ENCODE measurements around the gene PIK3R3.

The PIK3R3 gene

GRCh38 chr1:46132529-46133180 lies at the start of gene PIK3R3:
Gene PIK3R3 (minus strand): TSS chr1:46132629. CDS start chr1:46131952, 677 bp downstream.
- Mint-ChIP-seq H3K36me3 (no peaks in the 10 kb centered on the region), H3K9me3 (no peaks in the 10 kb centered on the region), H3K4me1 (peaks cover 12% of the 10 kb centered on the region), H3K4me3 (peak within 1 kb of the TSS; percentile 93), H3K27me3 (peaks cover 19% of the 10 kb centered on the region), H3K27ac (peak within 1 kb of the TSS; percentile 69)
- ATAC-seq (ENCODE audit: low read depth) = peak; percentile 85
- DNase-seq (ENCODE audit: low spot score in 2 of 2) = peak; percentile 56 to 75

GRCh38 chr1:46181343-46182260 lies 49.2 kb upstream of the PIK3R3 start:
- Mint-ChIP-seq H3K9me3 (no peaks in the 10 kb centered on the region), H3K4me1 (peaks cover 9% of the 10 kb centered on the region), H3K27me3 (no peaks in the 10 kb centered on the region), H3K27ac (peak overlapping the region; percentile 28), H3K36me3 (no peaks in the 10 kb centered on the region), H3K4me3 (no peak overlapping the region)
- ATAC-seq (ENCODE audit: low read depth) = no peak
- no peak for DNase-seq (ENCODE audit: low spot score in 2 of 2)

GRCh38 chr1:46180082-46180616 lies 47.7 kb upstream of the PIK3R3 start:
- Mint-ChIP-seq H3K36me3 (no peaks in the 10 kb centered on the region), H3K9me3 (no peaks in the 10 kb centered on the region), H3K4me3 (no peak overlapping the region), H3K27me3 (no peaks in the 10 kb centered on the region), H3K27ac (no peak overlapping the region), H3K4me1 (peaks cover 11% of the 10 kb centered on the region)
- ATAC-seq (ENCODE audit: low read depth) (no peak), DNase-seq (ENCODE audit: low spot score in 2 of 2) (no peak)

GRCh38 chr1:46179138-46180081 lies 47.0 kb upstream of the PIK3R3 start:
- Mint-ChIP-seq H3K4me3 (no peak overlapping the region), H3K36me3 (no peaks in the 10 kb centered on the region), H3K4me1 (peaks cover 9% of the 10 kb centered on the region), H3K27ac (no peak overlapping the region), H3K27me3 (no peaks in the 10 kb centered on the region), H3K9me3 (no peaks in the 10 kb centered on the region)
- DNase-seq (ENCODE audit: low spot score in 2 of 2) (peak; percentile 63 to 66), ATAC-seq (ENCODE audit: low read depth) (peak; percentile 84)

GRCh38 chr1:46176211-46176865 lies 43.9 kb upstream of the PIK3R3 start, which contains the start of gene P3R3URF:
Gene P3R3URF (minus strand): TSS chr1:46176488. CDS start chr1:46176471, 17 bp downstream.
- Mint-ChIP-seq H3K27me3 (peaks cover 1% of the 10 kb centered on the region), H3K9me3 (no peaks in the 10 kb centered on the region), H3K36me3 (no peaks in the 10 kb centered on the region), H3K4me3 (no peak within 1 kb of the TSS), H3K4me1 (peaks cover 12% of the 10 kb centered on the region), H3K27ac (no peak within 1 kb of the TSS)
- ATAC-seq (ENCODE audit: low read depth) = no peak
- no peak for DNase-seq (ENCODE audit: low spot score in 2 of 2)

- Mint-ChIP-seq H3K36me3 (no peaks in the 10 kb centered on the region), H3K4me1 (peaks cover 19% of the 10 kb centered on the region), H3K4me3 (no peak overlapping the region), H3K27me3 (peaks cover 1% of the 10 kb centered on the region), H3K9me3 (no peaks in the 10 kb centered on the region), H3K27ac (no peak overlapping the region)
- DNase-seq (ENCODE audit: low spot score in 2 of 2) (no peak), ATAC-seq (ENCODE audit: low read depth) (no peak)
Measured at GRCh38 chr1:46175243-46175642, 42.8 kb upstream of the PIK3R3 start.

- Mint-ChIP-seq H3K9me3 (no peaks in the 10 kb centered on the region), H3K27ac (no peak within 1 kb of the TSS), H3K27me3 (peaks cover 1% of the 10 kb centered on the region), H3K4me1 (peaks cover 19% of the 10 kb centered on the region), H3K4me3 (no peak within 1 kb of the TSS), H3K36me3 (no peaks in the 10 kb centered on the region)
- DNase-seq (ENCODE audit: low spot score in 2 of 2) (no peak), ATAC-seq (ENCODE audit: low read depth) (no peak)
Measured at GRCh38 chr1:46174448-46175231, 42.2 kb upstream of the PIK3R3 start, which contains the start of gene TSPAN1. Gene TSPAN1 (plus strand): TSS chr1:46175087. CDS start chr1:46181108, 6,021 bp downstream.

- peak; percentile 84 for ATAC-seq (ENCODE audit: low read depth)
- Mint-ChIP-seq H3K4me3 (no peak overlapping the region), H3K27ac (no peak overlapping the region), H3K36me3 (no peaks in the 10 kb centered on the region), H3K9me3 (no peaks in the 10 kb centered on the region), H3K4me1 (peaks cover 19% of the 10 kb centered on the region), H3K27me3 (peaks cover 1% of the 10 kb centered on the region)
- no peak for DNase-seq (ENCODE audit: low spot score in 2 of 2)
Measured at GRCh38 chr1:46173361-46173856, 41.0 kb upstream of the PIK3R3 start.

GRCh38 chr1:46172321-46172720 lies 39.9 kb upstream of the PIK3R3 start:
- H3K4me1 Mint-ChIP-seq = peaks cover 24% of the 10 kb centered on the region
- H3K4me3 Mint-ChIP-seq = no peak overlapping the region
- H3K27ac Mint-ChIP-seq = no peak overlapping the region
- H3K9me3 Mint-ChIP-seq = no peaks in the 10 kb centered on the region
- DNase-seq (ENCODE audit: low spot score in 2 of 2) = no peak
- H3K27me3 Mint-ChIP-seq = peaks cover 1% of the 10 kb centered on the region
- H3K36me3 Mint-ChIP-seq = no peaks in the 10 kb centered on the region
- no peak for ATAC-seq (ENCODE audit: low read depth)

GRCh38 chr1:46171871-46172270 lies 39.4 kb upstream of the PIK3R3 start:
- Mint-ChIP-seq H3K4me1 (peaks cover 28% of the 10 kb centered on the region), H3K27ac (no peak overlapping the region), H3K9me3 (no peaks in the 10 kb centered on the region), H3K4me3 (no peak overlapping the region), H3K36me3 (no peaks in the 10 kb centered on the region), H3K27me3 (peaks cover 1% of the 10 kb centered on the region)
- no peak for DNase-seq (ENCODE audit: low spot score in 2 of 2)
- ATAC-seq (ENCODE audit: low read depth) = no peak

- ATAC-seq (ENCODE audit: low read depth) (no peak), DNase-seq (ENCODE audit: low spot score in 2 of 2) (no peak)
- H3K4me3 Mint-ChIP-seq = no peak overlapping the region
- H3K9me3 Mint-ChIP-seq = no peaks in the 10 kb centered on the region
- H3K27me3 Mint-ChIP-seq = peaks cover 1% of the 10 kb centered on the region
- no peaks in the 10 kb centered on the region for H3K36me3 Mint-ChIP-seq
- no peak overlapping the region for H3K27ac Mint-ChIP-seq
- H3K4me1 Mint-ChIP-seq = peaks cover 31% of the 10 kb centered on the region
Measured at GRCh38 chr1:46171351-46171750, 38.9 kb upstream of the PIK3R3 start.

GRCh38 chr1:46169811-46170454 lies 37.5 kb upstream of the PIK3R3 start:
- H3K36me3 Mint-ChIP-seq = no peaks in the 10 kb centered on the region
- ATAC-seq (ENCODE audit: low read depth) = no peak
- H3K9me3 Mint-ChIP-seq = no peaks in the 10 kb centered on the region
- peaks cover 35% of the 10 kb centered on the region for H3K4me1 Mint-ChIP-seq
- H3K27me3 Mint-ChIP-seq = peaks cover 3% of the 10 kb centered on the region
- H3K27ac Mint-ChIP-seq = no peak overlapping the region
- H3K4me3 Mint-ChIP-seq = no peak overlapping the region
- no peak for DNase-seq (ENCODE audit: low spot score in 2 of 2)
